ENCODE measurements around the gene DNLZ.
"Not testable (repeated sequence)": the region's sequence is repeated elsewhere in the genome, so short reads cannot be mapped to it uniquely, and the experiment has no call there.

DNLZ gene

GRCh38 chr9:136358016-136358415 lies 5.5 kb downstream of the DNLZ start:
- no peak for DNase-seq

- DNase-seq, result no peak
These were observed 6.3 kb downstream of the DNLZ start for GRCh38 chr9:136357202-136357725.

DNA sequence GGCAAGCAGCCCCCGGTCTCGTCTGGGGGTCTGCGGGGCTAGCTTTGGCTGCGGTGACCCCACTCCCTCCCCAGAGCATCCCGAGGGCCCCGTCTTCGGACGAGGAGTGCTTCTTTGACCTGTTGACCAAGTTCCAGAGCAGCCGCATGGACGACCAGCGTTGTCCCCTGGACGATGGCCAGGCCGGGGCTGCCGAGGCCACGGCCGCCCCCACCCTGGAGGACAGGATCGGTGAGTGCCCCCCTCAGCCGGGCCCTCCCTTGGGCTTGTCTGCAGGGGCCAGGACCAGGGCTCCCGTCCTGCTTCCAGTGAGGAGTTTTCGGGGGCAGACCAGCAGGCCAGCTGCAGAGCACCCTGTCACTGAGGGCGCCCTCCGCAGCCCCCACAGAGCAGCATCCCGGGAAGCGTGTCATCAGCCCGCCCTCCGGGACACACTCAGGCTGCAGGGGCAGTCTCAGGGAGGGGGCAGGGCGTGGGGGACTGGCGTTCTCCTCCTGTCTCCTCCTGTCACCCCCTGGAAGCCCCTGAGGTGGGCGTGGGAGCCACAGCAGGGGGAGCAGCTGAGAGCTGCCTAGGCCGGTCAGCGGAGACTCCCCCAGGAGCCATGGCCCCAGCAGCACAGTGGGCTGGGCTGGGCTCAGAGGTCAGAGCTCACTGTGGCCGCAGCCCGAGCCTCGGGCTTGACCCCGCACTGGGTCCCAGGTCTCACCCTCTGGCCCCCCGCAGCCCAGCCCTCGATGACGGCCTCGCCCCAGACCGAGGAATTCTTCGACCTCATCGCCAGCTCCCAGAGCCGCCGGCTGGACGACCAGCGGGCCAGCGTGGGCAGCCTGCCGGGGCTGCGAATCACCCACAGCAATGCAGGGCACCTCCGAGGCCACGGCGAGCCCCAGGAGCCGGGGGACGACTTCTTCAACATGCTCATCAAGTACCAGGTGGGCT lies 7.7 kb downstream of the DNLZ start:
- no peak for DNase-seq

DNA sequence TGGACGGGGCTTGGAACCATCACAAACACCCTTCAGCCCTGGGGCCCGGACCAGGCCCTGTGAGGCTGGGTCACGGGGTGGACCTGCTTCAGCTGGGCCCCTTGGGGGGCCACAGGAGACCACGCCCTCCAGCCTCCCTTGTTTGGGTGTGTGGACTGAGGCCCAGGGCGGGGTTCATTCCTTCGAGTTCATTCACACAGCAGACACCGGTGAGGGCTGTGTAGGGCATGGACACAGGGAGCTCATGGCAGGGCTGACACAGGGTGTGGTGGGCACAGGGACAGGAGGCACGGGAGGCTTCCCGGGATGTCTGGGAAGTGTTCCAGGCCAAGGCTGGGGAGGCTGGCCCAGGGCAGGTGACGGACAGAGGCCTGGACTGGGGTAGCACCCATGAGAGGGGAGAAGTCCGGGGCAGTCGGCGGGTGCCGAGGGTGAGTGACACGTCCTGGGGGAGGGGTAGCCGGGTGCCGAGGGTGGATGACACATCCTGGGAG lies 8.9 kb downstream of the DNLZ start:
- peak; percentile 58 for DNase-seq

DNA sequence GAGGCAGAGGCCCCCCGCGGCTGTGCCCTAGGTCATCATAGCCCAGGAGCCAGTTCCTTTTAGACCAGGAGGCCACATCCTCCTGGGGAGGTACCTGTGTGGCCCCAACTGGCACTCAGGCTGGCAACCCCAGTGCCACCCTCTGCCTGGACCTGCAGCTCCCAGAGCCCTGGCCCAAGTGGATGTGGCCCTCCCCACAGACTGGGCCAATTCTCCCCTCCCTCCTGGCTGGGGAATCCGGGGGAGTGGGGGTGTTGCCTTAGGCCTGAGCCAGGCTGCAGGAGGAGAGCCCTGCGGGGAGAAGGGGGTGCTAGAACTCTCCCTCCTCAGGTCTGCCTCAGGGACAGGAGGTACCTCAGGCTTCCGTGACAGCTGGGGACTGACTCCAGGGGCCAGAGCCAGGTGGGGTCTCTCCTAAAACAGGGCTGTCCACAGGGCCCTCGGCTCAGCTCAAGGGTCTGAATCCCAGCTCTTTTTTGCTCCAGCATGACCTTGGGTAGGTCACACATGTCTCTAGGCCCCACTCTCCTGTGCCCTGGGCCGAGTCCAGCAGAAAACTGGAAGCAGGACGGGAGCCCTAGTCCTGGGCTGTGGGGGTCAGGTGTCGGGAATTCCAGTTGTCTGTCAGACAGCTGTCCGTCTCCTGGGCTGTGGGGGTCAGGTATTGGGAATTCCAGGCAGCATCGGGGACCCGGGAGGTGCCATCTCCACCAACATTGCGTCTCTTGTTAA lies 9.6 kb downstream of the DNLZ start:
- DNase-seq, result no peak

DNA sequence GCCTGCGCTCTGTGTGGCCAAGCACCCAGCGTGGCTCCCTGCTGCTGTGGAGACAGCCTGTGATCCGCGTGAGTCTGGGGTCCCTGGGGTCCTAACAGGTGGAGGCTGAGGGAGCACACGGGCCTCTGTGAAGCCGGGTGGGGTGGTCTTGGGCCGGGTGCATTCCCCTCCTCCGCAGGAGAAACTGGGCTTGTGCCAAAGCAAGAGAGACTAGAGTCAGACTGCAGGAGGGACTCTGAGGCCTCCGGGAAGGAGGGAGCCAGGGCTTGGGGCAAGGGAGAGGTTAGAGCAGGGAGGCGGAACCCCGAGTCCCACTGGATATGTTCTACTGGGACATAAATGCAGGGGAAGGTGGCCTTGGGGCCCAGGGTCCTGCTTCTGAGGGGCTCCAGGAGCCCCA lies 10.5 kb downstream of the DNLZ start:
- DNase-seq, result no peak

- no peak for DNase-seq
These were observed 10.9 kb downstream of the DNLZ start for GRCh38 chr9:136352682-136353081.

GRCh38 chr9:136351868-136352267 lies 11.7 kb downstream of the DNLZ start:
- not testable (repeated sequence) for DNase-seq

- DNase-seq, result no peak
These were observed 12.2 kb downstream of the DNLZ start for GRCh38 chr9:136351252-136351800.

DNA sequence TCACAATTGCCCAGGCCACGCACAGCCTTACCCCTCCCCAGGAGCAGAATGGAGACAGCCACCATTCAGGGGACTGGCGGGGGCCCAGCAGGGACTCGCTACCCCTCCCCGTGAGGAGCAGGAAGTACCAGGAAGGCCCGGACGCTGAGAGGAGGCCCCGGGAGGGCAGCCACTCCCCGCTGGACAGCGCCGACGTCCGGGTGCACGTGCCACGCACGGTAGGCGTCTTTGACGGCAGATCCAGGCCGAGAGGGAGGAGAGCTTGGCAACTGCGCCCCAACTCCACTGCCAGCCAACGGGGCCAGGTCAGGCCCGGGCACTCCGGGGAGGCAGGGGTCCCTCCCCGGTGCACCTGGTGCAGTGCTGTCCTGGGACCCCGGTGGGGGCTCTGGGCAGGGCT lies 14.0 kb downstream of the DNLZ start:
- DNase-seq, result no peak

DNA sequence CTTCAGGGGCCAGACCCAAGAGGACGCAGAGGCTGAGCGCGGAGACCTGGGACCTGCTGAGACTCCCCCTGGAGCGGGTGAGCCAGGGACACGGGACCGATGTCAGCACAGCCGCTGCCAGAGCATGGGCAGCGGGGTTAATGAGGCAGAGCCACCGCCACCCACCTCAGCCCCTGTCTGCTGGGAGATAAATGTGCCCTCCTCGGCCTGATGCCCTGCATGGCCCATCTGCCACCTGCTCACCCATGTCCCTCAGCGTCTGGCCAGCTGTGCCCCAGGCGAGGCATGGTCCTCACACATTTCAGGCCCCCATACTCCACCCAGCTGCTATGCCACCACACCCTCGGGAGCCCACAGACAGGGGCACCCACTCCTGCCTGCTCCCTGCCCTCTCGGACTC lies 14.9 kb downstream of the DNLZ start:
- DNase-seq, result no peak

GRCh38 chr9:136347472-136348256 lies 15.9 kb downstream of the DNLZ start:
- DNase-seq, result no peak

GRCh38 chr9:136346927-136347465 lies 16.5 kb downstream of the DNLZ start:
- no peak for DNase-seq

DNA sequence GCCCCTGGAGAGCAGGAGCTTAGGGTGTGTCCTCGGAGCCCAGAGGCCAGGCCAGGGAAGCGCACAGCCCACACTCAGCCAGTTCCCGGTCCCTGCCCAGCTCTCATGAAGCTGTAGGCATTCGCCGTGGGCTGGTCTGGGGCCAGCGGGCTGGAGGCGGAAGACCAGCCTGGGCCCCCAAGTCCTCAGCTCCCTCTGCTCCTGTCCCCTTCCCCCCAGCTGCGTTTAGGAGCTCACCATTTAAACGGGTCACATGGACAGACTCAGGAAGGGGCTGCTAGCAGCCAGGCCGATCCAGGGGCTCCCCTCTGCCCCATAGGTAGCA lies 17.4 kb downstream of the DNLZ start:
- DNase-seq, result no peak

DNA sequence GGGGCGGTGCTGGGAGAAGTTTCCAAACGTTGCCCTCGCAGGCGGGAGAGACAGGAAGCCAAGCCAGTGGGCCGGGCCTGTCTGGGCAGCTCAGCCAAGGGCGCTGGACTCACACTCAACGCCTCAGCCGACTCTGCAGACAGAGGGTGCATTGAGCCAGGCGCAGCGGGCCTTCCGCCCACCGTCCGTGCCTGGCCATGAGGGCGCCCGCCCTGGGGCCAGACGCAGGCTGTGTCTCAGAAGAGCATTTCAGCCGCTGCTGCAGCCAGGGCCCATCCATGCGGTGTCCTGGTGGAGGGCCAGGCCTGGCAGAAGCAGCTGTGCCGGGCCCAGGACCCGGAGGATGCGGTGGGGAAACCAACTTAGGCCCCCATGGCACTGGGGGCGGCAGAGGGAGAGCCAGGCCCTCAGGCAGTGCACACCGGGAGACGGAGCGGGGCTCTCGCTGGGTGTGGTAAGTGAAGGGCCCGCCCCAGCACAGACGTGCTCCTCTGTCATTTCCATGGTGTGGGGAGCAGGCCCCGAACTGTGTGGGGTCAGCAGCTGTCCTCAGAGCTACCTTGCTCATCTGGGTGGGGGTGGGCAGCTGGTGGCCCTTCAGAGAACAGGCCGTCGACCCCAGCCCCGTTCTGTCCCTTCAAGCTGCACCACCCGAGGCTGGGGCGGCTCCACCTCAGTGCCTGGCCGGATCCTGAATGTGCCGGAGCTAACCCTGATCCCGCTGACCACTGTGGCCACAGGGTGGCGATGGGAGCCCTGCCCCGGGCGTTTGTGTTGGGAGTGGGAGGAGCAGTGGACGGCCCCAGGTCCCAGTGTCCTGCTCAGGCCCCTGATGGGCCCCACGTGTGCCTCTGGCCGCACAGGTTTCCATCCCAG lies 18.0 kb downstream of the DNLZ start:
- DNase-seq, result no peak

- no peak for DNase-seq
These were observed 18.8 kb downstream of the DNLZ start for GRCh38 chr9:136344544-136345280.

GRCh38 chr9:136343884-136344269 lies 19.7 kb downstream of the DNLZ start:
- no peak for DNase-seq

- no peak for DNase-seq
These were observed 20.2 kb downstream of the DNLZ start for GRCh38 chr9:136343121-136343883.

Data from fibroblast of skin of back (primary cell).